ENCODE results near the gene FAM184B. TPM values are rescaled to one million over a fixed set of nuclear protein-coding genes. Genes with fewer than 3 reads are reported as not detected.

The FAM184B gene
- total RNA-seq, 1 experiment from 2014 or later, result 0.47 TPM

GRCh38 chr4:17619416-17620105 lies 161.9 kb downstream of the FAM184B start:
- H3K9ac ChIP-seq (ENCODE audit: low read length), result no peak overlapping the region
- BruUV-seq (replicated peaks), result no TSS peak
- H4K20me1 ChIP-seq (ENCODE audit: low read length), result peaks cover 21% of the 10 kb centered on the region
- no peaks in the 10 kb centered on the region for H3K27me3 ChIP-seq (ENCODE audit: low read length)
- ATAC-seq, result peak; percentile 81
- H3F3A ChIP-seq (ENCODE audit: low read length, unreplicated experiment), result no peaks in the 10 kb centered on the region
- peaks cover 12% of the 10 kb centered on the region for H3K4me1 ChIP-seq (ENCODE audit: insufficient read depth, low read length)
- H3K27ac ChIP-seq (ENCODE audit: low read length), result no peak overlapping the region
- peak; percentile 34 for DNase-seq
- no peaks in the 10 kb centered on the region for H3K9me3 ChIP-seq (ENCODE audit: low read length)
- H3K79me2 ChIP-seq (ENCODE audit: low read length), result peaks cover 57% of the 10 kb centered on the region
- ChIA-PET CTCF (no interaction called here), POLR2A (ENCODE audit: unreplicated experiment) (no interaction called here)
- H3K9me2 ChIP-seq (replicated peaks; ENCODE audit: low read length), result no peaks in the 10 kb centered on the region
- H2AFZ ChIP-seq (ENCODE audit: low read length), result no peak overlapping the region
- H3K4me3 ChIP-seq (ENCODE audit: low read length), result no peak overlapping the region
- H3K4me2 ChIP-seq (ENCODE audit: low read length), result 0 out of 2 replicates have a peak overlapping the region, but pooled peaks have one; percentile 22
- peaks cover 30% of the 10 kb centered on the region for H3K36me3 ChIP-seq (ENCODE audit: low read depth, low read length)
- TF ChIP-seq EZH2phosphoT487 (IDR thresholded peaks at IDR 0.05; ENCODE audit: borderline replicate concordance, low read length) (no peak), EZH2 (IDR thresholded peaks at IDR 0.05; ENCODE audit: low read length, unreplicated experiment) (no peak), CTCF (conservative IDR thresholded peaks at IDR 0.05; ENCODE audit: low read depth, low read length) (no peak)
- intact Hi-C loops (cut with micrococcal nuclease), result no loop called here

GRCh38 chr4:17618926-17619325 lies 162.5 kb downstream of the FAM184B start:
- ChIA-PET CTCF (no interaction called here), POLR2A (ENCODE audit: unreplicated experiment) (no interaction called here)
- intact Hi-C loops (cut with micrococcal nuclease), result no loop called here
- Histone ChIP-seq H3K9me2 (replicated peaks; ENCODE audit: low read length) (no peaks in the 10 kb centered on the region), H3K4me2 (ENCODE audit: low read length) (0 out of 2 replicates have a peak overlapping the region, but pooled peaks have one; percentile 22), H3K27me3 (ENCODE audit: low read length) (no peaks in the 10 kb centered on the region), H3F3A (ENCODE audit: low read length, unreplicated experiment) (no peaks in the 10 kb centered on the region), H3K79me2 (ENCODE audit: low read length) (peaks cover 58% of the 10 kb centered on the region), H3K36me3 (ENCODE audit: low read depth, low read length) (peaks cover 25% of the 10 kb centered on the region), H2AFZ (ENCODE audit: low read length) (no peak overlapping the region), H3K27ac (ENCODE audit: low read length) (no peak overlapping the region), H3K9me3 (ENCODE audit: low read length) (no peaks in the 10 kb centered on the region), H3K9ac (ENCODE audit: low read length) (no peak overlapping the region), H3K4me3 (ENCODE audit: low read length) (no peak overlapping the region), H3K4me1 (ENCODE audit: insufficient read depth, low read length) (peaks cover 12% of the 10 kb centered on the region), H4K20me1 (ENCODE audit: low read length) (peaks cover 21% of the 10 kb centered on the region)
- DNase-seq, result no peak
- no peak for ATAC-seq
- BruUV-seq (replicated peaks), result no TSS peak
- no peak for TF ChIP-seq EZH2phosphoT487 (IDR thresholded peaks at IDR 0.05; ENCODE audit: borderline replicate concordance, low read length)
- no peak for TF ChIP-seq EZH2 (IDR thresholded peaks at IDR 0.05; ENCODE audit: low read length, unreplicated experiment)
- TF ChIP-seq CTCF (conservative IDR thresholded peaks at IDR 0.05; ENCODE audit: low read depth, low read length), result no peak

GRCh38 chr4:17616283-17616682 lies 165.1 kb downstream of the FAM184B start:
- ChIA-PET CTCF (no interaction called here), POLR2A (ENCODE audit: unreplicated experiment) (no interaction called here)
- Histone ChIP-seq H3K27ac (ENCODE audit: low read length) (no peak overlapping the region), H3F3A (ENCODE audit: low read length, unreplicated experiment) (no peaks in the 10 kb centered on the region), H3K79me2 (ENCODE audit: low read length) (peaks cover 54% of the 10 kb centered on the region), H3K4me3 (ENCODE audit: low read length) (peak overlapping the region; percentile 38; the same call in 1 of the 2 replicates), H3K9me2 (replicated peaks; ENCODE audit: low read length) (no peaks in the 10 kb centered on the region), H3K9me3 (ENCODE audit: low read length) (no peaks in the 10 kb centered on the region), H3K4me2 (ENCODE audit: low read length) (peak overlapping the region; percentile 86), H4K20me1 (ENCODE audit: low read length) (peaks cover 21% of the 10 kb centered on the region), H3K9ac (ENCODE audit: low read length) (no peak overlapping the region), H3K36me3 (ENCODE audit: low read depth, low read length) (peaks cover 7% of the 10 kb centered on the region), H2AFZ (ENCODE audit: low read length) (no peak overlapping the region), H3K4me1 (ENCODE audit: insufficient read depth, low read length) (peaks cover 12% of the 10 kb centered on the region), H3K27me3 (ENCODE audit: low read length) (no peaks in the 10 kb centered on the region)
- ATAC-seq, result no peak
- intact Hi-C loops (cut with micrococcal nuclease), result no loop called here
- no peak for TF ChIP-seq CTCF (conservative IDR thresholded peaks at IDR 0.05; ENCODE audit: low read depth, low read length)
- TF ChIP-seq EZH2 (IDR thresholded peaks at IDR 0.05; ENCODE audit: low read length, unreplicated experiment), result no peak
- TF ChIP-seq EZH2phosphoT487 (IDR thresholded peaks at IDR 0.05; ENCODE audit: borderline replicate concordance, low read length), result no peak
- no peak for DNase-seq
- TSS peak; percentile 12 for BruUV-seq (replicated peaks)
